Thyroid gland (tissue), 4 donors: ENCODE measurements around the gene FRAS1. TPM values are rescaled to one million over a fixed set of nuclear protein-coding genes. Genes with fewer than 3 reads are reported as not detected.

Experiments
- DNase-seq, 2 donors: peaks; one replicate each; pipeline ENCODE4 v3.0.0-alpha.2; 2019
- H3K27ac ChIP-seq, 3 donors: fragments of 200-600 bp; sonication (generic); 1 replicate in 2 of 3; 2 replicates in 1 of 3; pipeline ENCODE4 v1.5.1; 2016 to 2019; ENCODE audit warnings: mild to moderate bottlenecking in 1 of 3, moderate library complexity in 1 of 3
- H3K27me3 ChIP-seq: fragments of 200-600 bp; sonication (generic); one replicate; pipeline ENCODE4 v1.5.1; 2019
- H3K36me3 ChIP-seq, 2 donors: fragments of 200-600 bp; sonication (generic); one replicate each; pipeline ENCODE4 v1.5.1; 2016 to 2019
- H3K4me1 ChIP-seq, 2 donors: fragments of 200-600 bp; sonication (generic); one replicate each; pipeline ENCODE4 v1.5.1; 2017 to 2019
- H3K4me3 ChIP-seq, 3 donors: fragments of 200-600 bp; sonication (generic); replicated peaks in 1 of 3; 1 replicate in 2 of 3; 2 replicates in 1 of 3; pipeline ENCODE4 v1.5.1; 2016; ENCODE audit warnings: mild to moderate bottlenecking in 1 of 3
- H3K9me3 ChIP-seq: fragments of 200-600 bp; sonication (generic); one replicate; pipeline ENCODE4 v1.5.1; 2017
- POLR2A ChIP-seq, 2 donors: fragments of 450-650 bp; IDR thresholded peaks; one replicate each; pipeline ENCODE4 v1.6.1; 2017; ENCODE audit warnings: antibody characterized with exemption in 2 of 2, mild to moderate bottlenecking in 2 of 2, moderate library complexity in 1 of 2
- WGBS, 2 donors: methylation state at CpG; one replicate each; pipeline ENCODE4 v1.1.5; 2017; 5-methylcytosine and 5-hydroxymethylcytosine counted together
- intact Hi-C: fragments of 100-400 bp; cut with DNase I; formaldehyde crosslinking; loops from one replicate; pipeline ENCODE4 v1.15.1; 2023
- total RNA-seq, 4 donors: library from RNA; depleted of rRNA; stranded (reverse); fragments of >200 nt; gene quantifications; one replicate each; pipeline ENCODE4 v1.2.3, GENCODE V29; 2016
- TF ChIP-seq, protein P1 (sequence below), 6 experiments: fragments of 200-600 bp in 3 of 6; fragments of 450-650 bp in 3 of 6; sonication (generic) in 3 of 6; IDR thresholded peaks; one replicate each; pipeline ENCODE4 v1.5.1; 2016 to 2019; ENCODE audit warnings: antibody characterized with exemption in 6 of 6, mild to moderate bottlenecking in 2 of 6, inconsistent platforms in 1 of 6, moderate library complexity in 1 of 6

FRAS1 gene
- total RNA-seq, 4 donors from 2014 or later = 25.4 to 42.3 (median 31.7) TPM

DNA sequence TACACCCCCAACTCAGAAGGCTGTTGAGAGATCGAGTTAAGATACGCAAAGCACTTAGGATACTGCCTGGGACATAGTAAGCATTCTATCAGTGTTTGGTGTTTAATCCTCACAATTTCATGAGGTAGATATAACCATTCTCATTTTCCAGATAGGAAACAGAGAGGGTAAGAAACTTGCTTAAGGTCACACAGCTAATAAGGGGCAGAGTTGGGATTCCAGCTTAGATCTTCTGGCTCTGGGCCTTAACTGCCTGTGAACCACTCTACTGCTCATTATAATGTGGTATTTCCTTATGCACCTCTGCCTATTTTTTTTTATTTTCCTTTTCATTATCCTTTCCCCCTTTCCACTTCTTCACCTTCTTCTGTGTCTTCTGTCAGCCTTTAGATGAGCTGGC is 252.2 kb downstream of the FRAS1 start:
- DNase-seq = no peak
- no peaks in the 10 kb centered on the region for H3K27me3 ChIP-seq
- no peaks in the 10 kb centered on the region for H3K4me1 ChIP-seq
- no peaks in the 10 kb centered on the region for H3K9me3 ChIP-seq
- WGBS, 2 donors = 93 to 96% methylated on average over 2 of the region's 2 CpGs
- intact Hi-C loops = no loop called here
- TF ChIP-seq, protein P1, sequence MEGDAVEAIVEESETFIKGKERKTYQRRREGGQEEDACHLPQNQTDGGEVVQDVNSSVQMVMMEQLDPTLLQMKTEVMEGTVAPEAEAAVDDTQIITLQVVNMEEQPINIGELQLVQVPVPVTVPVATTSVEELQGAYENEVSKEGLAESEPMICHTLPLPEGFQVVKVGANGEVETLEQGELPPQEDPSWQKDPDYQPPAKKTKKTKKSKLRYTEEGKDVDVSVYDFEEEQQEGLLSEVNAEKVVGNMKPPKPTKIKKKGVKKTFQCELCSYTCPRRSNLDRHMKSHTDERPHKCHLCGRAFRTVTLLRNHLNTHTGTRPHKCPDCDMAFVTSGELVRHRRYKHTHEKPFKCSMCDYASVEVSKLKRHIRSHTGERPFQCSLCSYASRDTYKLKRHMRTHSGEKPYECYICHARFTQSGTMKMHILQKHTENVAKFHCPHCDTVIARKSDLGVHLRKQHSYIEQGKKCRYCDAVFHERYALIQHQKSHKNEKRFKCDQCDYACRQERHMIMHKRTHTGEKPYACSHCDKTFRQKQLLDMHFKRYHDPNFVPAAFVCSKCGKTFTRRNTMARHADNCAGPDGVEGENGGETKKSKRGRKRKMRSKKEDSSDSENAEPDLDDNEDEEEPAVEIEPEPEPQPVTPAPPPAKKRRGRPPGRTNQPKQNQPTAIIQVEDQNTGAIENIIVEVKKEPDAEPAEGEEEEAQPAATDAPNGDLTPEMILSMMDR (IDR thresholded peaks at IDR 0.05) = no peak
- no peak for TF ChIP-seq POLR2A (IDR thresholded peaks at IDR 0.05)
- H3K4me3 ChIP-seq = no peak overlapping the region
- H3K27ac ChIP-seq = no peak overlapping the region
- no peaks in the 10 kb centered on the region for H3K36me3 ChIP-seq

- intact Hi-C loops = no loop called here
- no peaks in the 10 kb centered on the region for H3K36me3 ChIP-seq
- DNase-seq = no peak
Measured at GRCh38 chr4:78310007-78310739, 253.1 kb downstream of the FRAS1 start.

DNA sequence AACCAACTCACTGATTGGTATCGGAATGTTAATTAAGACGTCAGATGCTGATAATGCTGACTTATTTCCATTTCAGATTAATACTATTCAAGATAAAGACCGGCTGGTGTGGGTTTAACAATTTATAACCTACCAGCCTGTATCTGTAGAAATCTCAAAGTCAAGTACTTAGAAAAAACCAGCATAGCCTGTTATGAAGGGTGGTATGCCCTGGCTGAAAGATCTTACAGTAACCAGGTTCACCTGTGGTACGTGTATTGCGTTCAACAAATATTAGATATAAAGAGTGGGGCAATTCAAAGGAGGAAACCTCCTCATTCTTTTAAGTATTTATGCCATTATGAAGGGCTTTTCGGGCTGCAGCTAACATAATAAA is 253.6 kb downstream of the FRAS1 start:
- Histone ChIP-seq H3K9me3 (no peaks in the 10 kb centered on the region), H3K36me3 (no peaks in the 10 kb centered on the region), H3K27me3 (no peaks in the 10 kb centered on the region), H3K4me1 (no peaks in the 10 kb centered on the region), H3K27ac (no peak overlapping the region), H3K4me3 (no peak overlapping the region)
- 78 to 84% methylated on average over 6 of the region's 6 CpGs for WGBS, 2 donors
- intact Hi-C loops = no loop called here
- TF ChIP-seq, protein P1 (IDR thresholded peaks at IDR 0.05) = no peak
- no peak for TF ChIP-seq POLR2A (IDR thresholded peaks at IDR 0.05)
- no peak for DNase-seq

More at GRCh38 chr4:78310007-78310739, 253.1 kb downstream of the FRAS1 start:
- Histone ChIP-seq H3K4me3 (no peak overlapping the region), H3K9me3 (no peaks in the 10 kb centered on the region), H3K27ac (no peak overlapping the region), H3K27me3 (no peaks in the 10 kb centered on the region), H3K4me1 (no peaks in the 10 kb centered on the region)
- 82 to 89% methylated on average over 6 of the region's 6 CpGs for WGBS, 2 donors
- TF ChIP-seq POLR2A (IDR thresholded peaks at IDR 0.05) = no peak
- TF ChIP-seq, protein P1 (IDR thresholded peaks at IDR 0.05) = no peak

DNA sequence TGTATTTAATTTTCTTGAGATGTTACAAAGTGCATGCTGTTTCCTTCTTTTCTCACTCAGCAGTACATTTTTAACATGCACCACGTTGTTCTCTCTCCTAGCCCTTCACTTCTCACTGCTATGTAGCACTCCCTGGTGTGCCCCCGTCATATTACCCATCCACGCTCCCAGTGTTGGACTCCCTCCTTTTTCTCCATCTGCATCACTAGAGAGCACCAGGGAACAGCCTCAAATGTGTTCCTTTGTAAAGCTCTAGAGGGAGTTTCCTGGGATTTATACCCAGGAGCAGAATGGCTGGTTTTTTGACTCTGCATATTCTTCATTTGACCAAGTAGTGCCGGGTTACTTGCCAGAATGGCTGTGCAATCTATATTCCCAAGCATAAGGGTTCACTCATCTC is 254.2 kb downstream of the FRAS1 start:
- intact Hi-C loops = no loop called here
- 78 to 80% methylated on average over 4 of the region's 4 CpGs for WGBS, 2 donors
- DNase-seq = no peak
- H3K27ac ChIP-seq = no peak overlapping the region
- no peaks in the 10 kb centered on the region for H3K4me1 ChIP-seq
- no peak overlapping the region for H3K4me3 ChIP-seq
- no peaks in the 10 kb centered on the region for H3K27me3 ChIP-seq
- TF ChIP-seq, protein P1 (IDR thresholded peaks at IDR 0.05) = no peak
- TF ChIP-seq POLR2A (IDR thresholded peaks at IDR 0.05) = no peak
- no peaks in the 10 kb centered on the region for H3K9me3 ChIP-seq
- no peaks in the 10 kb centered on the region for H3K36me3 ChIP-seq

DNA sequence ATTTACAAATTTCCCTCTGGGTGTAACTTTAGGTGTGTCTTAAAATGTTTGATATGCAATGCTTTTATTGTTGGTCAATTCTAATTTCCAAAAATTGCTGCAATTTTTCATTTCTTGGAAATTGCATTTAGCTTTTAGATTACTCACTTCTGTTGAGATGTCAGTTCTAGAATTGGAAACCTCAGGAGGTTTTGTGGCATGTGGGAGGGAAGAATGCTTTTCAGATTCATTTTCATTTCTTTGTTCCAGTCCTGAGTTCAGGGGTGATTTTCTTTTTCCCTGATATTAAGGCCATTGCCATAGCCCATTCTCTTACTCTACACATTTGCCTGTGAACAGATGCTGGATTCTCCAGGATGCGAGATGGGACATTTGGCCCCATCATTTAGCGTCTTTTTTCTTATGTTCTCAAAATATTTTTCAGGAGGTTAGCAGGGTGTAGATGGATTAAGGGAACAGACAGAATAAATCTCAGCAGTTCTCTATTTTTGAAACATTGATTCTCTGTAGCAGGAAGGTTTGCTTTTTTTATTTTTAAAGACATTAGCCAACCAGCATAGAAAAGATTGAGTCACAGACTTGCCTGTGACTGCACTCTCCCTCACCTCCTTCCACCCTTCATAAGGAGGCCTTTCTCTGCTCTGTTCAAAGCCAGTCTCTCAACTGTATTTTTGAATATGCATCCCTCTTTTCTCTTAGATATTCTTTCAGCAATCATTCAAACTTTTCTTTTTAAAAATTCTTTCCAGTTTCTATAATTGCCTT is 256.0 kb downstream of the FRAS1 start:
- no peak for DNase-seq
- no peak overlapping the region for H3K4me3 ChIP-seq
- H3K27me3 ChIP-seq = no peaks in the 10 kb centered on the region
- H3K36me3 ChIP-seq = no peaks in the 10 kb centered on the region
- WGBS, 2 donors = 92 to 97% methylated on average over 2 of the region's 2 CpGs
- no peaks in the 10 kb centered on the region for H3K9me3 ChIP-seq
- H3K4me1 ChIP-seq = no peaks in the 10 kb centered on the region
- TF ChIP-seq, protein P1 (IDR thresholded peaks at IDR 0.05) = no peak
- no peak for TF ChIP-seq POLR2A (IDR thresholded peaks at IDR 0.05)
- intact Hi-C loops = no loop called here
- H3K27ac ChIP-seq = no peak overlapping the region
